DND-41 (cell line): Measurements from ENCODE around the gene WFS1.

Source experiments
- EZH2 ChIP-seq: IDR thresholded peaks from 3 replicates; pipeline ENCODE4 v1.6.1; 2012; ENCODE audit warnings: borderline replicate concordance, low read depth, mild to moderate bottlenecking, moderate library complexity, low read length, inconsistent platforms; ENCODE audit not compliant: severe bottlenecking
- TF ChIP-seq, protein P1 (sequence below): IDR thresholded peaks from 2 replicates; pipeline ENCODE4 v1.5.1; 2012; ENCODE audit warnings: borderline replicate concordance, low read length, moderate library complexity, mild to moderate bottlenecking; ENCODE audit not compliant: poor library complexity, severe bottlenecking; ENCODE audit errors: extremely low read depth

DNA sequence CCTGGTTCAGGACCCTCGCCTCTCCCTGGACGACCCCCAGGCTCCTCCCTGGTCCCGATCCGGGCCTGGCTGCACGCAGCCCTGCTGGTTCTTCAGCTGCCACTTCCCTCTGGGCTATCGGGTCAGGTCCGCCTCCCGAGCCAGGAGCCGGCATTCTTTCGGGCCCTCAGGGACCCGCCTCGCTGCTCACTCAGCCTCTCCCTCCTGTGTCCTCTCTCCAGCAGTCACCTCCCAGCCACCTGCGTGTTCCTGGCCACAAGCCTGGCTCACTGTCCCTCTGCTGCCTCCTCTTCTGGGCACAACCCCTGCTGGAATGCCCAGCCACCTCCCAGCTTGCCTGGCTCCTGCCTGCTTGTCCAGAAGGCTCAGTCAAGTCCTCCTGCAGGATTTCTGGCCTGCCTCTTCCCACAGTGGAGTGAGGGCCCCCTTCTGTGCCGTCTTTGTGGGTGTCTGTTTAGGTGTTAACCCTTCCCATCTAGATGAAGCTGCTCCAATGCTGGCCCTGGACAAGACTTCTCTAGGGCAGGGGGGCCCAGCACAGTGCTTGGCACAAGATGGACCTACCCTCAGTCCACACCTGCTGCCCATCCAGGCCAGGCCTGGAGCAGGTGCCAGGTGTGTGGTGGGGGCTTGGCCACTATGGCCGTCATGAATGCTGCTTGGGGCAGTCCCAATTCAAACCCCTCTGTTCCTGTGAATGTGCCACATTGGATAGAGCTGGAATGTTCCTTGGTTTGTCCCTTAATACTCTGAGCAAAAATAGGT lies 2.2 kb downstream of the WFS1 start:
- TF ChIP-seq, protein P1, sequence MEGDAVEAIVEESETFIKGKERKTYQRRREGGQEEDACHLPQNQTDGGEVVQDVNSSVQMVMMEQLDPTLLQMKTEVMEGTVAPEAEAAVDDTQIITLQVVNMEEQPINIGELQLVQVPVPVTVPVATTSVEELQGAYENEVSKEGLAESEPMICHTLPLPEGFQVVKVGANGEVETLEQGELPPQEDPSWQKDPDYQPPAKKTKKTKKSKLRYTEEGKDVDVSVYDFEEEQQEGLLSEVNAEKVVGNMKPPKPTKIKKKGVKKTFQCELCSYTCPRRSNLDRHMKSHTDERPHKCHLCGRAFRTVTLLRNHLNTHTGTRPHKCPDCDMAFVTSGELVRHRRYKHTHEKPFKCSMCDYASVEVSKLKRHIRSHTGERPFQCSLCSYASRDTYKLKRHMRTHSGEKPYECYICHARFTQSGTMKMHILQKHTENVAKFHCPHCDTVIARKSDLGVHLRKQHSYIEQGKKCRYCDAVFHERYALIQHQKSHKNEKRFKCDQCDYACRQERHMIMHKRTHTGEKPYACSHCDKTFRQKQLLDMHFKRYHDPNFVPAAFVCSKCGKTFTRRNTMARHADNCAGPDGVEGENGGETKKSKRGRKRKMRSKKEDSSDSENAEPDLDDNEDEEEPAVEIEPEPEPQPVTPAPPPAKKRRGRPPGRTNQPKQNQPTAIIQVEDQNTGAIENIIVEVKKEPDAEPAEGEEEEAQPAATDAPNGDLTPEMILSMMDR: no peak
- TF ChIP-seq EZH2: no peak
